Left kidney (tissue), 2 donors: Measurements from ENCODE around the gene ERBB4. TPM values are rescaled to one million over a fixed set of nuclear protein-coding genes. Genes with fewer than 3 reads are reported as not detected.

Source experiments
- DNase-seq: peaks from one replicate; pipeline ENCODE4 v3.0.0-alpha.2; 2013
- polyA plus RNA-seq: library from polyadenylated mRNA; unstranded; fragments of 120-200 nt; gene quantifications from one replicate; pipeline ENCODE4 v1.2.1, GENCODE V29; 2013; ENCODE audit not compliant: insufficient read length

The ERBB4 gene
- polyA plus RNA-seq, 1 donor, result 58.8 TPM

- DNase-seq, result no peak
These were observed 109.7 kb downstream of the ERBB4 start for GRCh38 chr2:212428681-212429478.

- no peak for DNase-seq
These were observed 111.0 kb downstream of the ERBB4 start for GRCh38 chr2:212427638-212428037.

GRCh38 chr2:212426637-212427412 is 111.8 kb downstream of the ERBB4 start:
- DNase-seq, result no peak

- no peak for DNase-seq
These were observed 114.5 kb downstream of the ERBB4 start for GRCh38 chr2:212424082-212424481.

GRCh38 chr2:212423089-212423488 is 115.5 kb downstream of the ERBB4 start:
- DNase-seq, result no peak

GRCh38 chr2:212421556-212422334 is 116.9 kb downstream of the ERBB4 start:
- DNase-seq, result no peak

GRCh38 chr2:212416086-212416485 is 122.5 kb downstream of the ERBB4 start:
- DNase-seq, result no peak

GRCh38 chr2:212414767-212415211 is 123.8 kb downstream of the ERBB4 start:
- DNase-seq, result no peak

GRCh38 chr2:212409560-212409959 is 129.0 kb downstream of the ERBB4 start:
- DNase-seq, result no peak

GRCh38 chr2:212408524-212408923 is 130.1 kb downstream of the ERBB4 start:
- no peak for DNase-seq

- DNase-seq, result no peak
These were observed 131.9 kb downstream of the ERBB4 start for GRCh38 chr2:212406716-212407115.

- DNase-seq, result no peak
These were observed 136.3 kb downstream of the ERBB4 start for GRCh38 chr2:212402316-212402715.

GRCh38 chr2:212398316-212398715 is 140.3 kb downstream of the ERBB4 start:
- no peak for DNase-seq

GRCh38 chr2:212392544-212392943 is 146.1 kb downstream of the ERBB4 start:
- no peak for DNase-seq

- no peak for DNase-seq
These were observed 146.6 kb downstream of the ERBB4 start for GRCh38 chr2:212392043-212392442.

GRCh38 chr2:212387146-212387545 is 151.5 kb downstream of the ERBB4 start:
- no peak for DNase-seq

GRCh38 chr2:212385241-212385640 is 153.4 kb downstream of the ERBB4 start:
- no peak for DNase-seq

GRCh38 chr2:212384027-212384426 is 154.6 kb downstream of the ERBB4 start:
- DNase-seq, result no peak

- no peak for DNase-seq
These were observed 157.0 kb downstream of the ERBB4 start for GRCh38 chr2:212381428-212382102.

- DNase-seq, result no peak
These were observed 159.5 kb downstream of the ERBB4 start for GRCh38 chr2:212379103-212379502.

GRCh38 chr2:212367431-212367830 is 171.2 kb downstream of the ERBB4 start:
- DNase-seq, result no peak
